Spinal cord (tissue), 10 donors: ENCODE data around the gene CYP46A1. TPM values are rescaled to one million over a fixed set of nuclear protein-coding genes. Genes with fewer than 3 reads are reported as not detected.
A peak's percentile ranks its signal among the peaks of the same experiment; 100 is the strongest.

ENCODE experiments used
- DNase-seq, 6 donors: peaks; one replicate each; pipeline versions ENCODE4 v3.0.0 to v3.0.0-alpha.2; 2013 to 2015; ENCODE audit warnings: low spot score in 6 of 6, low read depth in 4 of 6
- H3K27ac ChIP-seq: one replicate; pipeline ENCODE4 v1.5.1; 2013; ENCODE audit warnings: low read depth, low read length, control low read depth
- H3K27me3 ChIP-seq: one replicate; pipeline ENCODE4 v1.6.1; 2013; ENCODE audit warnings: low read length; ENCODE audit not compliant: control insufficient read depth, insufficient read depth
- H3K36me3 ChIP-seq: one replicate; pipeline ENCODE4 v1.6.1; 2013; ENCODE audit warnings: low read length; ENCODE audit not compliant: control insufficient read depth, insufficient read depth
- H3K4me1 ChIP-seq: one replicate; pipeline ENCODE4 v1.6.1; 2013; ENCODE audit warnings: low read length; ENCODE audit not compliant: control insufficient read depth, insufficient read depth
- H3K4me3 ChIP-seq: one replicate; pipeline ENCODE4 v1.5.1; 2013; ENCODE audit warnings: low read depth, low read length, control low read depth
- H3K9me3 ChIP-seq: one replicate; pipeline ENCODE4 v1.6.1; 2013; ENCODE audit warnings: low read length; ENCODE audit not compliant: control insufficient read depth, insufficient read depth
- WGBS: methylation state at CpG from one replicate; pipeline ENCODE4 v1.1.5; 2013; ENCODE audit warnings: missing lambda C conversion rate; ENCODE audit not compliant: insufficient coverage; 5-methylcytosine and 5-hydroxymethylcytosine counted together
- polyA plus RNA-seq, 2 donors: library from polyadenylated mRNA; unstranded; fragments of 120-200 nt; gene quantifications; one replicate each; pipeline ENCODE4 v1.2.1, GENCODE V29; 2013; ENCODE audit not compliant: insufficient read length in 2 of 2
- total RNA-seq, 2 donors: library from RNA; depleted of rRNA in 1 of 2; stranded (reverse); fragments of 120-200 nt in 1 of 2; fragments of >200 nt in 1 of 2; gene quantifications; one replicate each; pipeline versions ENCODE4 v1.2.3 to v1.2.4, GENCODE V29; 2013 to 2014
- donor health status: healthy.

The CYP46A1 gene
- total and polyA plus RNA-seq, 4 donors: 5.5 to 42.2 (median 26.0) TPM

DNA sequence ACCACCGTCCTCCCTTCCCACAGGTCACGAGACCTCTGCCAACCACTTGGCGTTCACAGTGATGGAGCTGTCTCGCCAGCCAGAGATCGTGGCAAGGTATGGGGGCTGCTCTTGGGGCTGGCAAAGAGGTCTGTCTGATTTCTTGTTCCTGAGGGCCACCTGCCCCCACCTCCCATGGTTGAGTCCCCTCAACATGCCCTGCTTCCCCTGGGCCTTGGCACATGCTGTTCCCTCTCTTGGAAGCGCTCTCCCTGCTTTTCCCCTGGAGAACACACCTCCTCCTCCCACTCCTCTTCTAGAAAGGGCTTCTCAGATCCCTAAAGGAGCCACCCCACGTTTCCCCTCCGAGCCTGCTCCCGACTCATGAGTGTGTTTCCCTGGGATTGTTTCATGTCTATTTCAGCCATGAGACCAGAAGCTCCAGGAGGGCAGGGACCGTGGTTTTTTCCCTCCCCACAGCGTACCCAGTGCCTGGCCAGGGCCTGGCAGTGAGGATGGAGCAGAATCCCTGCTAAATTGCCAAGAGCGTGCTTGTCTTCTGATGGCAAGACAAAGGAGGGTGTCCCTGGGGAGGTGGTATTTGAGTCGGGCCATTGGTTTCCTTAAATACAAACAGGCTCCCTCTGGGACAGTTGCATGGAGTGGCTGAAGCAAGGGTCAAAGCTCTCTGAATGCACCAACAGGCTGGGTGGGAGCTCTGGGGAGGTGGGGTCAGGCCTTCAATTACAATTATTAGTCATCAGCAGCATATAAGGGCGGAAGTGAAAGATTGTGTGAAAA, 34.1 kb downstream of the CYP46A1 start:
- WGBS: 75% methylated on average over 8 of the region's 14 CpGs
- Histone ChIP-seq H3K27me3 (no peaks in the 10 kb centered on the region), H3K9me3 (no peaks in the 10 kb centered on the region), H3K36me3 (peaks cover 26% of the 10 kb centered on the region), H3K4me3 (no peak overlapping the region), H3K27ac (no peak overlapping the region), H3K4me1 (no peaks in the 10 kb centered on the region)
- DNase-seq: peak in 1 of 6 donors; percentile 51

DNA sequence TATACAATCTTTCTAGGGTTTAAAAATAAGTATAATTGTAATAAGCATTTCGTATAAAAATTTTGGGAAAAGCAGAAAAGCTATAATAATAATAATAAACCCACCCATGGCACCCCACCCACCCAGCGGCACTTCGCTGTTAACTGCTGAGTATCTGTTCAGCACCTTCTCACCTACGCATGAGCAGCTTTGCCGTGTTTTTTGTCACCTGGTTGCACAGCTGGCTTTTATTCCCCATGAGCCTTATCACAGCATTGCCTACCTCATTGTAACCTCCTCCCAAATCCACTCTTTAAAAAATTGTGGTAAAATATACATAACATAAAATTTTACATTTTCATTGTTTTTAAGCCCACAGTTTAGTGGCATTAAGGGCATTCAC, 34.7 kb downstream of the CYP46A1 start:
- no peak overlapping the region for H3K27ac ChIP-seq
- no peaks in the 10 kb centered on the region for H3K9me3 ChIP-seq
- no peaks in the 10 kb centered on the region for H3K27me3 ChIP-seq
- H3K4me3 ChIP-seq: no peak overlapping the region
- H3K36me3 ChIP-seq: peaks cover 26% of the 10 kb centered on the region
- DNase-seq: no peak
- H3K4me1 ChIP-seq: no peaks in the 10 kb centered on the region
- WGBS: 96% methylated on average over 4 of the region's 5 CpGs

DNA sequence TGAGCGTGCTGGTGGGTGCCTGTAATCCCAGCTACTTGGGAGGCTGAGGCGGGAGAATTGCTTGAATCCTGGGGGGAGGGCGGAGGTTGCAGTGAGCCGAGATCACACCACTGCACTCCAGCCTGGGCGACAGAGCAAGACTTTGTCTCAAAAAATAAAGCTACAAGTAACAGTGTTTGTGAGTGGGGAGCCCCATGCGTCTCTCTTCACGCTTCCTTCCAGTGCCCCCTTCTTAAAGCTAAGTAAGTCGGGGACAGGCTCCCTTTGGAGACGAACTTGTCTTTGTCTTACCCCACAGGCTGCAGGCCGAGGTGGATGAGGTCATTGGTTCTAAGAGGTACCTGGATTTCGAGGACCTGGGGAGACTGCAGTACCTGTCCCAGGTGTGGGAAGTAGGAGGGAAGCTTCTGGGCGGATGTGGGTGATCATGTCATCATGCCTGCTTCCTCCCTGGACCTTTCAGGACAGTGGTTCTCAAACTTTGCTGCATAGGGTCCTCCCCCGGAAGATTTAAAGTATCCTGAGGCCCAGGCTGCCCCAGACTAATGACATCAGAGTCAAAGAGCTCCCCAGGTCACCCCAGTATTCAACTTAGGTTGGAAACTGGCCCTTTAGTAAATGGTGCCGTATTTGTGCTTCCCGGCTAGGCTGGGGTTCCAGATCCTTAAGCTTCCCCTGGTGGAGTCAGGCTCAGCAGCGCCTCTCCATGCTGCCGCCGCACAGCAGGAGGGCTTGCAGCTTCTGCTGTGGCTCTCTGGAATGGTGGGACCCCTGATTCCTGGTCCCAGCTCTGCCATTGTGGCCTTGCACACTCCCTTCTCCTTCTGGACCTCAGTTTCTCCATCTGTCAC, 37.1 kb downstream of the CYP46A1 start:
- WGBS: 94% methylated on average over 10 of the region's 18 CpGs
- Histone ChIP-seq H3K9me3 (no peaks in the 10 kb centered on the region), H3K36me3 (peaks cover 26% of the 10 kb centered on the region), H3K4me1 (peaks cover 2% of the 10 kb centered on the region), H3K27me3 (no peaks in the 10 kb centered on the region), H3K27ac (no peak overlapping the region), H3K4me3 (no peak overlapping the region)
- DNase-seq: no peak

DNA sequence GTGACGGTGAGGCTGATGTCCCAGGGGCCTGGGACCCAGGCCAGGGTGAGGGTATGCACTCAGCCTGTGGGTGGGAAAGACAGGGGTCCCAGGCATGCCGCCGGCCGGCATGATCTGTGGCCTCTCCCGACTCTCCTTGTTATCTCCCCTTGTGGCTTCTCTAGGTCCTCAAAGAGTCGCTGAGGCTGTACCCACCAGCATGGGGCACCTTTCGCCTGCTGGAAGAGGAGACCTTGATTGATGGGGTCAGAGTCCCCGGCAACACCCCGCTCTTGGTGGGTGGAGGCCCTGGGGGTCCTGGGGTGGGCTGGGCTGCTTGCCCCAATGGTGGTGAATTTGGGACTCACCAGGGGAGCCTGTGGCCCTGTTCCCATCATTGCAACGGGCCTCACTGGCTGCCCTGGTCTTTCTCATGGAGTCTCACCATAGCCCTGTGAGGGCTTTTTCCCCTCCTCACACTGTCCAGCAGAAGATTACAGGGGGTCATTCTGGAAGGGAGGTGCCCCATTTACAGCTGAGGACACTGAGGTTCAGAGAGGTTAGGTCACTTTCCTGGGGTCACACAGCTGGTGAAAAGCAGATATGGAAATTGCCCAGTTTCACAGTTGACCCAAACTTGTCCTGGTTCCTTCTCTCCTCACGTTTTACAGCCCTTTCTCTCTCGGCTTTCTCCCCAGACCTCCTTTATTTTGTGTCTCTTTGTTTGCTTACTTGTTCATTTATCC, 37.9 kb downstream of the CYP46A1 start:
- DNase-seq: no peak
- peaks cover 20% of the 10 kb centered on the region for H3K36me3 ChIP-seq
- 75% methylated on average over 9 of the region's 12 CpGs for WGBS
- H3K4me1 ChIP-seq: peaks cover 5% of the 10 kb centered on the region
- no peaks in the 10 kb centered on the region for H3K9me3 ChIP-seq
- H3K27me3 ChIP-seq: no peaks in the 10 kb centered on the region
- H3K4me3 ChIP-seq: no peak overlapping the region
- no peak overlapping the region for H3K27ac ChIP-seq

DNA sequence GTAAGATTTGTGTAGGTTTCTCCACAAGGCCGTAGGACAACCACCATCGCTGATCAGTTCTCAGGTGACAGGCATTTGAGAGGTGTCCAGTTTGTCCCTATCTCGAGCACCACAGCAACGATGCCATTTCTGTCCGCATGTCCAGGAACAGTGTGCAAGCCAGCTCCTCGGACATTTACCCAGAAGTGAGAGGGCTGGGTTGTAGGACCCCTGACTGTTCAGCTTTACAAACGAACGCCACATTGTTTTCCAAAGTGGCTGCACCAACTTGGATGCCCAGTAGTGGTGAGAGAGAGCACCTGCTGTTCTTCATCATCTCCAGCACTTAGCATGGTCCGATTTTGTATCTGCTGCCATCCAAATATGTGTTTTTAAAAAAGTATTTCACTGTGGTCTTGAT, 38.6 kb downstream of the CYP46A1 start:
- H3K36me3 ChIP-seq: peaks cover 13% of the 10 kb centered on the region
- no peak overlapping the region for H3K4me3 ChIP-seq
- H3K27me3 ChIP-seq: no peaks in the 10 kb centered on the region
- DNase-seq: no peak
- WGBS: 82% methylated on average over 8 of the region's 9 CpGs
- no peak overlapping the region for H3K27ac ChIP-seq
- H3K4me1 ChIP-seq: peaks cover 5% of the 10 kb centered on the region
- no peaks in the 10 kb centered on the region for H3K9me3 ChIP-seq

DNA sequence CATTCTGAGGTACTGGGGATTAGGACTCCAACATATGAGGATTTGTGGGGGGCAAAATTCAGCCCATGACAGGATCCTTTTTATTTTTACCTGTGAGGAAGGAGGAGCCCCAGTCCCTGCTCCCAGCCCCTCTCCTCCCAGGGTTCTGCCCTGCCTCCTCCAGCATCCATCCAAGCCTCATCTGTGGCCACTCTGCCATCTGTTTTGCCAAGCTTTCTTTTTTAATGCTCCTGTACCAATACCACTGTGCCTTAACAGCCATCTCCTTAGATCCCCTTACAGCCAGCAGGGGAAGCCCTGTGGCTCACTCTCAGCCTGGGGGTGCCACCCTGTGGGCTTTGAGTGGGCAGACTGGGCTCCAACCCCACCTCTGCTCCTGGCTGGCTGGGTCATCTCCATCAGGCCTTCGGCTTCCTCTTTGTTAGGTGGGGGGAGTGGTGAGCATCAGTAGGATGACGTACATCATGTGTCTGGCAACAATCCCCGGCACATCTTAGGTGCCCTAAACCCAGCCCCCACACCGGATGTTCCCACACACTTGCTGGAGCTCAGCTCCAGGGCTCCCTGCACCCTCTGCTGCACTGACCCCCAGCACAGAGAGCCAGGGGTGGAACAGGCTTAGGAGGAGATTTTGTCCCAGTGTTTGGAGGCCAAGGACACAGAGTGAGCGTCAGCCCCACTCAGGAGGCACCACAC, 40.2 kb downstream of the CYP46A1 start:
- WGBS: 50% methylated on average over 1 of the region's 5 CpGs
- Histone ChIP-seq H3K27ac (no peak overlapping the region), H3K4me1 (peaks cover 5% of the 10 kb centered on the region), H3K4me3 (no peak overlapping the region), H3K27me3 (no peaks in the 10 kb centered on the region), H3K9me3 (no peaks in the 10 kb centered on the region), H3K36me3 (peaks cover 13% of the 10 kb centered on the region)
- DNase-seq: no peak

DNA sequence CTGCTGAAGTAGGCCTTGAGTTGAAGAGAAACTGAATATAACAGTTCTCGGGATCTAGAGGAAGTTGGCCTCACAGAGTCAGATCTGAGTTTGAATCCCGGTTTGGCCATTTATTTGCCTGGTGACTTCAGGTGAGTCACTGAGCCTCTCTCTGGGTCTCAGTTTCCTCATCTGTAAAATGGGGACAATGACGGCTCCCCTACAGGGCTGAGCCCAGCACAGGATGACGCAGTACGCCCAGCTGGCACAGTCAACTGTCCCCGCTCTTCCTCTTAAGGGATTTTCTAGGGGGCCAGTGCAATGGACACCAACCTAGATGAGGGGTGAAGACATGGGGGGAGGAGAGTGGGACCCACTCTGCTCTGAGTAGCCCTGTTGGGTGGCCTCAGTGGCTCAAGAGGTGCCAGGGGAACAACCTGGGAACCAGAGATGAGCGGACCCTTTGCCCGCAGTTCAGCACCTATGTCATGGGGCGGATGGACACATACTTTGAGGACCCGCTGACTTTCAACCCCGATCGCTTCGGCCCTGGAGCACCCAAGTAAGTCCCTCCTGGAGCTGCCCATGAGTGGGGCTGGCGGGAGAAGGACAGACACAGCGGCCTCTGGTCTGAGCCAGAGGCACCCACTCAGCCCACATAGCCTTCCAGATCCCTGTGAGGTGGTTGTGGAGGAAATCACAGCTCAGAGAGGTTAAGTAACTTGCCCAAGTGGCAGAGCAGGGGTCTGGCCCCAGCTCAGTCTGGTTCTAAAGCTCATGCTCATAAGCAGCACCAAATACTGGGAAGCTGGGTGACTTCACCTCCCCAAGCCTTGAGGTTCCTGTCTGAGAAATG, 41.1 kb downstream of the CYP46A1 start:
- Histone ChIP-seq H3K4me3 (no peak overlapping the region), H3K27me3 (no peaks in the 10 kb centered on the region), H3K9me3 (no peaks in the 10 kb centered on the region), H3K4me1 (peaks cover 9% of the 10 kb centered on the region), H3K27ac (no peak overlapping the region), H3K36me3 (peaks cover 13% of the 10 kb centered on the region)
- WGBS: 97% methylated on average over 13 of the region's 15 CpGs
- no peak for DNase-seq

DNA sequence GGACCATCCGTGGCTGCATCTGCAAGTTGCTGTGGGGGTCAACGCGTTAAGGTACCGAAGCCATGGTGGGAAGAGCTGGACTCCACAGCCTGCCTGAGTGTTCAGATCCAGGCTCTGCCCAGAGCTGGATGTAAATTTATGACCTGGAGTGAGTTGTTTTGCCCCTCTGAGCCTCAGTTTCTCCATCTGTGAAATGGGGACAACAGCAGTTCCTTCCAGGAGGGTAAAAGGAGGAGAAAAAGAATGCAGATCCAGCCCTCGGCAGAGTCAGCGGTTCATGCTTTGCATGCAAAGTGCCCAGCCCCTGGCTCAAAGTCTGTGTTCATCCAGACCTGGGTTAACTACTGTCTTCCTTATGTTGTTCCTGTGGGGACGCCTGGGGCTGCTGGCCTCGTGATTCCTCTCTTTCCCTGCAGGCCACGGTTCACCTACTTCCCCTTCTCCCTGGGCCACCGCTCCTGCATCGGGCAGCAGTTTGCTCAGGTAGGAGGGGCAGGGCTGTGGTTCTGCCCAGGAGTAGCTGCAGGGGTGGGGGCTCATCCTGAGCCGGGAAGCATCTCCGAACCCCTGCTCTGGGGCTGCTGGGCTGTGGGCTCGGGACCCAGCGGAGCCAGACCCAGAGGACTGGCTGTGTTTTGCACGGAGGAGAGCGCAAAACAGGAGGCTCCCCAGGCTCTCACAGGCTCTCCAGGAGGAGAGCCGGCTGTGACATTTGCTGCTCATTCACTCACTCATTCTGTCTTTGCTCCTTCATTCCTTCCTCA, 41.9 kb downstream of the CYP46A1 start:
- Histone ChIP-seq H3K4me3 (no peak overlapping the region), H3K4me1 (peaks cover 15% of the 10 kb centered on the region), H3K36me3 (peaks cover 13% of the 10 kb centered on the region), H3K27me3 (no peaks in the 10 kb centered on the region), H3K9me3 (no peaks in the 10 kb centered on the region), H3K27ac (no peak overlapping the region)
- no peak for DNase-seq
- WGBS: 73% methylated on average over 10 of the region's 18 CpGs
